Neuron (in vitro differentiated cells): Measurements from ENCODE around the gene CDK15.
A peak's percentile ranks its signal among the peaks of the same experiment; 100 is the strongest.

Experiments used
- H2AFZ ChIP-seq: one replicate; pipeline ENCODE4 v1.6.1; 2013; ENCODE audit warnings: low read depth, mild to moderate bottlenecking, inconsistent platforms, low read length, moderate library complexity
- H3K27me3 ChIP-seq: one replicate; pipeline ENCODE4 v1.6.1; 2013; ENCODE audit warnings: low read length; ENCODE audit not compliant: insufficient read depth
- H3K36me3 ChIP-seq: one replicate; pipeline ENCODE4 v1.6.1; 2013; ENCODE audit warnings: low read length; ENCODE audit not compliant: insufficient read depth
- H3K4me1 ChIP-seq: one replicate; pipeline ENCODE4 v1.6.1; 2013; ENCODE audit warnings: low read length; ENCODE audit not compliant: insufficient read depth
- H3K4me3 ChIP-seq: 2 replicates; pipeline ENCODE4 v1.5.1; 2013; ENCODE audit warnings: mild to moderate bottlenecking, low read length, moderate library complexity
- H3K9me3 ChIP-seq: one replicate; pipeline ENCODE4 v1.6.1; 2013; ENCODE audit warnings: low read length

The CDK15 gene

DNA sequence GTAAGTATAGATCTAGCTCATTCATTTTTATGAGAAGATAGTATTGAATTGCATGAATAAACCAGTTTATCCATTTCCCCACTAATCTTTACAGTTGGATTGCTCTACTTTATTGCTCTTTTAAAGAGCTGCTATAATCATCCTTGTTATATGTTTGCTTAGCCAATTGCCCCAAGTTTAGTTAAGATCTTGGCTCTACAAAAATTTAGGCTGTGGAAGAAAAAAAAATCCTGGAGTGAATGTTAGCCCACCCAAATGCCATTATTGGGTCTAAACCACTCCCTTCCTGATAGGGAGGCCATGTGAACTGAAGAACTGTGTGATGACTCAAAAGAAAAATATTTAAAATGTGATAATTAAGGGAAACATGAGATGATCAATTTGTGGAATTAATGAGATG is 28.5 kb upstream of the CDK15 start:
- H3K36me3 ChIP-seq = no peaks in the 10 kb centered on the region
- no peak overlapping the region for H2AFZ ChIP-seq
- H3K27me3 ChIP-seq = no peaks in the 10 kb centered on the region
- H3K9me3 ChIP-seq = no peaks in the 10 kb centered on the region
- peaks cover 38% of the 10 kb centered on the region for H3K4me1 ChIP-seq
- no peak overlapping the region for H3K4me3 ChIP-seq

DNA sequence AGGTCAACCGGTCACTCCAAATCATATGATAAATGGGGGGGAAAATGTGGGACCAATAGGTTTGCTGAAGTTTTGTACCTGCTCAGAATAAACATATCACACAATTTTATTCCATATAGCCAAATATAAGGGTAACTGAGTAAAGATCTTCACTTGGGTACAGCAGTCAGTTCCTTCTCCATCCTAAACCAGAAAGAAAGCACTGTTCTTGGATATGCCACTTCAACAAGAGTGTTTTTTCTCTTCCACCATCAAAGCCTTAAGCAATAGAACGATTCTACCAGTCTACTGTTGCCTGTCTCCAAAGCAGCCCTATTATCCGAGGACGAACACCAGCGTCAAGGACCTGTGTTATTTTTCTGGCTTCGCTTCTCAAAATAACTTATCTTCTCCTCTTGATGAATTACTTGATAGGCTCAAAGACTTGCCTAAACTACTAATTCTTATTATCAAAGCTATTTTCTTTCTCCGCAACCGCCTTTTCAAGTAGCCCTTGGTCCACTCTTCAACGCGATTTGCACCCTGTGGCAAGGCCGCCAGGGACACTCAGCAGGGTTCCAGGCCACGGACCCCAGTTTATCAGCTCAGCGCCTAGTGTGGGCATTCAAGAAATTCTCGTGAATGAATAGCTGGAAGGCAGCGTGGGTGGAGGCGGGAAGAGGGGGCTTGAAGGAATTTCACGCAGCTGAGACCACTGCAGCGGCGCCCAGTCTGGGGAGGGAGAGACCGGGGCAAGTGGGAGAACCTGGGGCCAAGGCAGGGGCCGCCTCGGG is 26.2 kb upstream of the CDK15 start:
- Histone ChIP-seq H3K4me3 (peak overlapping the region; percentile 96), H3K27me3 (no peaks in the 10 kb centered on the region), H3K4me1 (peaks cover 38% of the 10 kb centered on the region), H3K9me3 (no peaks in the 10 kb centered on the region), H2AFZ (peak overlapping the region; percentile 85), H3K36me3 (no peaks in the 10 kb centered on the region)

DNA sequence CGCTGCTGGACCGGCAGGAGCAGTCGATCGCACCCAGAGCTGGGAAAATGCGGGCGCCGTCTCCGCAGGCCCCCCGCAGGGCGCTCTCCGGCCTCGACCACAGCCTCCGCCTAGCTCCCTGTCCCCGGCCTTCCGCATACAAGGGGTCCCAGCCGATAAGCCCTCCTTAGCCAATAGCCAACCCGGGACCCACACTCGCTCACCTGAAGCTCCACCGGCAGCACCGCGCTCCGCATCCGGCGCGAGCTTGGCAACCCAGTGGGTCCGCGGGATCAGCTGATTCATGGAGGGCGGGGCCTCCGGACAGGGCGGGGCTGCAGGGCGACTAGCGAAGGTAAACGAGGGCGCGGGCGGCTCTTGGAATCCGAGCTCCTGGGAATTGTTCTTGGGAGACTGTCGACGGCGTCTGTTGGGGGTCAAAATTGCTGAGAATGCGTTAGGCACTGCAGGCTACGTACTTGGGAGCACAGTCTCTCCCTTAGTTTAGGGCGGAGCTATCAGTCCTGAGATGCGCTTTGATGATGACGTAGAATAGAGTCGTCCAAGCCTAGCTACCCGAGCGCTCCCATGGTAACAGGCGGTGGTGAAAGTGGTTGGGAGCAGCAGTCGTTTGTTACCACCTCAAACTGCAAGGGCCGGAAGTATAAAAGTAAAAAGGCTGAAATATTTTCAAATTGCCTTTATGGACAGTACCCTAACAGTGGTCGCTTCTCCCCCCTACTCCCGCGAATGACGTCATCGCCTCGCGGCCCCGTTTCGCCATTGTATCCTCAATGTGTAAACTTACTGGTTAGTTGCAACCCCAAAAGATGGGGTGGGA is 25.5 kb upstream of the CDK15 start, which contains the start of gene ALS2:
Gene ALS2, minus strand, starts transcription at position 260 of the 820 bp plus-strand sequence. CDS start 12,048 bp downstream, outside the sequence.
- Histone ChIP-seq H3K4me3 (peak within 1 kb of the TSS; percentile 96), H3K4me1 (peaks cover 38% of the 10 kb centered on the region), H2AFZ (peak within 1 kb of the TSS; percentile 85), H3K27me3 (no peaks in the 10 kb centered on the region), H3K9me3 (no peaks in the 10 kb centered on the region), H3K36me3 (no peaks in the 10 kb centered on the region)

DNA sequence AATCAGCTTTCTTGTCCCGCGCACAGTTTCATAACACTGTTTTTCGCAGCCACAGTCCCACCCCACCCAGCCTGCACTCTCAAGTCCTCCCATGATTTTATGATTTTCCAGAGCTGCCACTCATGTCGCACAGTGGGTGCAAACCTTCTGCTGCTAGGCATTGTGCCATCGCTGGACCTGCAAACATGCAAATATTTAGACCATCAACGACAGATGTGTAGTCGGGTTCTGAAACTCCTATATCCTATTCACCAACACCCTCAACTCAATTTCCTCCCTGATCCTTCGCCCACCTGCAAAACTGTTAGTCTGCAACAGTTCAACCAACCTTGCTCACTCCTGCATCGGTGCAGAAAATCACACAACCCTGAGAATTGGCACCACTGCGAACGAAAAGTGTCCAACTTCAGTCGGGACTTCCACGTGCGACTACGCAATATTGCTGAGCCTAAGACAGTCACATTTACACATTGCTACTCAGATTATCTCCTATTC is 24.7 kb upstream of the CDK15 start:
- Histone ChIP-seq H3K9me3 (no peaks in the 10 kb centered on the region), H3K4me1 (peaks cover 37% of the 10 kb centered on the region), H3K36me3 (no peaks in the 10 kb centered on the region), H3K4me3 (peak overlapping the region; percentile 96), H3K27me3 (no peaks in the 10 kb centered on the region), H2AFZ (peak overlapping the region; percentile 85)

DNA sequence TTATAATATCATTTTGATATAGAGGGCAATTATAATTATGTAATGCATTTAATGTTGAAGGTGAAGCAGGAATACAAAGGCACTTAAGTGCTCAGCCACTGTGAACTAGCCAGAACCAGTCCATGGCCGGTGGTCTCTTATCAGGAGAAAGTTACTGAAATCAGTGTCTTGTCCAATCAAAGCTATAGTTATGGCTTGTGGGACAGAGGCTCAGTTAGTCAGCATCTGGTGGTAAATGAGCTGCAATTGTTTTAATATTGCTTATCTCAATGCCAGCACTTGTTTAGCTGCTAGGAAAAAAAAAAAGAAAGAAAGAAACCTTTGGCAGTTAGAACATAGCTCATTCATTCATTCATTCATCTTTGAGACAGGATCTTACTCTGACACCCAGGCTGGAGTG is 21.8 kb upstream of the CDK15 start:
- H2AFZ ChIP-seq = no peak overlapping the region
- H3K4me3 ChIP-seq = no peak overlapping the region
- no peaks in the 10 kb centered on the region for H3K27me3 ChIP-seq
- H3K9me3 ChIP-seq = no peaks in the 10 kb centered on the region
- peaks cover 8% of the 10 kb centered on the region for H3K4me1 ChIP-seq
- no peaks in the 10 kb centered on the region for H3K36me3 ChIP-seq

DNA sequence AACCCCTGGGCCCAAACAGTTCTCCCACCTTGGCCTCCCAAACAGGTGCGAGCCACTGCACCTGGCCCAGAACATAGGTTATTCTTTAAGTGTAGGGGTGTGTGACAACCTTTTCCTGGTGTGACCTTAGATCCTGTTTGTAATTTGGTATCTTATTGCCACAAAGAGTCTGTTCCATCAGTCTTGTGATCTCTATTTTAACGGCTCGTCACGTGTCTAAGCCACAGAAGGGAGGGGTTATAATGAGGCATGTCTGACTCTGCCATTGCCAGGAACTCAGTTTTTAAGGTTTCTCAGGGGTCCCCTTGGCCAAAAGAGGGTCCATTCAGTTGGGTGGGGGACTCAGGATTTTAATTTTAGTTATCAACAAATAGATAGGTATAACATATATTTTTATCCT is 21.2 kb upstream of the CDK15 start:
- no peaks in the 10 kb centered on the region for H3K27me3 ChIP-seq
- H3K4me3 ChIP-seq = no peak overlapping the region
- H3K36me3 ChIP-seq = no peaks in the 10 kb centered on the region
- H3K4me1 ChIP-seq = peaks cover 3% of the 10 kb centered on the region
- H3K9me3 ChIP-seq = no peaks in the 10 kb centered on the region
- H2AFZ ChIP-seq = no peak overlapping the region

DNA sequence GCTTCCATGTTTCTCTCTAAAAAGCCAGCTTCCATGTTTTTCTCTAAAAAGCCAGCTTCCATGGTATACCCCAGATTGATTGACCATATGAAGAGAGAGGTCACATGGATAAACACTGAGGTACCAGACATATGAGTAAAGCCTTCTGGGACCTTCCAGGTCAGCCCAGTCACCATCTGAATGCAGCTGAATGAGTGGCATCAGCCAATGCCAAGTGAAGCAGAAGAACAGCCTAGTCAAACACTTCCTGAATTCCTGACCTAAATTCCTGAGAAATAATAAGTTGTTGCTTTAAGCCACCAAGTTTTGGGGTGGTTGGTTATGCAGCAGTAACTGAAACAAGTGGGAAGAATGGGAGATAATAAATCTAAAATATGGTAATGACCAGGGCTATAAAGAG is 19.9 kb upstream of the CDK15 start:
- Histone ChIP-seq H3K4me1 (peaks cover 2% of the 10 kb centered on the region), H3K9me3 (no peaks in the 10 kb centered on the region), H3K27me3 (no peaks in the 10 kb centered on the region), H3K36me3 (no peaks in the 10 kb centered on the region), H3K4me3 (no peak overlapping the region), H2AFZ (no peak overlapping the region)

DNA sequence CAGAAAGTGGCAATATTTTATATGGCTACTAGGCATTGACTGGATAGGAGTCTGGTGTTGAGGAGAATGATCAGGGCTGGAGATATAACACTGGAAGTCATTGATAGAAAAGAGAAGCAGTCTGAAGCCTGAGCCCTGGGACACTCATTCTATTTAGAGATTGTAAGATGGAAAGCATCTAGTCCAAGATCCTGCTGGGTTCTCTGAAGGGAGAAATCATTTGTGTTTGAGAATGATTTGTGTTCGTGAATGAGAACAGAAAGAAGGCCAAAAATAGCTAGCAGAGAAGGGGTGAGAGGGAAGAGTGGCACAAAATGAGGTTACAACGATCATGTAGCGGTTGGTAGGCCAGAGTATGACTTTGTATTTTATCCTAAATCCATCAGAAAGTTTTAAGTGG is 18.0 kb upstream of the CDK15 start:
- Histone ChIP-seq H3K4me1 (no peaks in the 10 kb centered on the region), H2AFZ (no peak overlapping the region), H3K9me3 (no peaks in the 10 kb centered on the region), H3K36me3 (no peaks in the 10 kb centered on the region), H3K27me3 (no peaks in the 10 kb centered on the region), H3K4me3 (no peak overlapping the region)

DNA sequence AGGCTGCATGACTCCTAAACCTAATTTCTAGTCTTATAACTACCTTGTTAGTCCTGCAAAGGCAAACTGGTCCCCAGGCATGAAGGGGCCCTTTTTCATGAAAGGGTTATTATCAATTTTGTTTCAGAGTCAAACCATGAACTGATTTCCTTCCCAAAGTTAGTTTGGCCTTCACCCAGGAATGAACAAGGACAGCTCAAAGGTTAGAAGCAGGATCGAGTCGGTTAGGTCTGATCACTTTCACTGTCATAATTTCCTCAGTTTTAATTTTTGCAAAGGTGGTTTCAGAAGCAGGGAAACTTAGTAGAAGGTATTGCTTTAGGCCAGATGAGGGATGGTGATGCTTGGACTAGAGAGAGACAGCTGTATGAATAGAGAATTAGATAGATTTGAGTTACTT is 16.9 kb upstream of the CDK15 start:
- no peaks in the 10 kb centered on the region for H3K36me3 ChIP-seq
- H3K4me3 ChIP-seq = no peak overlapping the region
- H3K9me3 ChIP-seq = no peaks in the 10 kb centered on the region

DNA sequence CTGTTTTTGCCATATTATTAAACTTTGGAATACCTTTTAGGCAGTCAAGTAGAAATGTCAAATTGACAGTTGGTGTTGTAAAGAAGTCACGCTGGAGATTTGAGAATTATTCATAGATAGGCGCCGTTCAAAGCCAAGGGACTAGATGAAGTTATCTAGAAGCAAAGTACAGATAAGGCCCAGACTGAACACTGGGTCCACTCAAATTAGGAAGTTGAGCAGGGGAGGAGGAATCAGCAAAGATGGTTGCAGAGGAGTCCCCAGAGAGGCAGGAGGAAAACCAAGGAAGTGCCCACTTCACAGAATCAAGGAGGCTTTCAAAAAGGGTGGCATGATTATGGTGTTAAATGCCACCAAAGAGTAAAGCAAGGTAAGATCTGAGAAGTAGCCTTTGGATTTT is 16.0 kb upstream of the CDK15 start:
- H3K4me3 ChIP-seq = no peak overlapping the region
- no peak overlapping the region for H2AFZ ChIP-seq

More for the DNA sequence above, 16.9 kb upstream of the CDK15 start:
- Histone ChIP-seq H2AFZ (no peak overlapping the region), H3K4me1 (no peaks in the 10 kb centered on the region), H3K27me3 (no peaks in the 10 kb centered on the region)

DNA sequence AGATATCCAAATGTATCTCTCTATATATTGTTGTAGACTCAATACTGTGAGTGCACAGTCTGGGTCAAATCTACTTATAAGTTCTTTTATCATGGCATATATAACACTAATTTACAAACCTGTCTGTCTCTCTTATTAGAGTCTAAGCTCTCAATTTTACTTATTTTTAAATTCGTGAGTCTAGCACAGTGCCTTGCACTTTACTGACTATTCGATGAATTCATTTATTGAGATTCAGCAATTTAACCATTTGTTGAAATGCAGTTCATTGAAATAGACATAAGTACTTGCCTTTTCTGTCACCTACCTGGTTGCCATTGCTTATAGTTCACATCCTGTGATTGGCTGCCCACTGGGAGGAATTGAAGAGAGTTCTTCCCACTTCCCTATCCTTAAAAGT is 15.3 kb upstream of the CDK15 start:
- no peaks in the 10 kb centered on the region for H3K4me1 ChIP-seq
- H2AFZ ChIP-seq = no peak overlapping the region
- H3K9me3 ChIP-seq = no peaks in the 10 kb centered on the region
- H3K36me3 ChIP-seq = no peaks in the 10 kb centered on the region
- H3K27me3 ChIP-seq = no peaks in the 10 kb centered on the region
- no peak overlapping the region for H3K4me3 ChIP-seq

More for the DNA sequence above, 16.0 kb upstream of the CDK15 start:
- H3K4me1 ChIP-seq = no peaks in the 10 kb centered on the region
- H3K27me3 ChIP-seq = no peaks in the 10 kb centered on the region
- H3K36me3 ChIP-seq = no peaks in the 10 kb centered on the region
- H3K9me3 ChIP-seq = no peaks in the 10 kb centered on the region

DNA sequence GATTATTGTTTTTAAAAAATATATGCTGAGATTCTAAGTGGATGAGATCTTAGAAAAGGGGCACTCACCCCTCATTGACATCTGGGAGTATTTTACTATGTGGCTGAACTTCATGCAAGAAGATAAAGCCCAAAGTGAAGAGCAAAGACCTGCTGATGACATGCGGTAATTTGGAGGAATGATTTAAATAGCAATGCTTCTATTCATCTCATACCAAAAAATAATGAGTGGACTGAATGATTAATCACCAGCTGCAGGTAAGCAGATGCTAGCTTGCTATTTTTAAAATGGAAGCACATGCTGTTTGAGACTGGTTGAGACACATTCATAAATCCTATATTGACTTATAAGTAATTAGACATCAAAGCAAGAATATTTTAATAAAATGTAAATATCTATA is 12.7 kb upstream of the CDK15 start:
- Histone ChIP-seq H3K27me3 (no peaks in the 10 kb centered on the region), H2AFZ (no peak overlapping the region), H3K9me3 (no peaks in the 10 kb centered on the region), H3K36me3 (no peaks in the 10 kb centered on the region), H3K4me1 (no peaks in the 10 kb centered on the region), H3K4me3 (no peak overlapping the region)

DNA sequence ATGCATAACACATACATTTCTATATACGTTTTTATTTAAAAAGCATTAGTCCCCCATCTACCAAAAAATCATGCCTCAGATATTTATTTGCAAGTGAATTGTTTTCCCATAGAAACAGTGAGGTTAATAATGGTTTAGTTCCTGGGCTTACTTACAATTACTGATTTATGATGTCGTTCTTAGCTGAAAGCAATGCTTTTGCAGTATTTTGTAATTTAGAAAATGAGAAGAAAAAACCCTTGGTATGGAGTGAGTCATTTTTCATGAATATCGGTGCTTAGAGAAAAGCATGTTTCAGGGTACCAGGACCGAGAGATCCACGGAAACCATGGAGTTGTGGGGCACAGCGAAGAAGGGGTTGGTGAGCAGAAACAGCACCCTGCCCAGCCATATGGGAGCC is 12.0 kb upstream of the CDK15 start:
- Histone ChIP-seq H3K4me3 (no peak overlapping the region), H3K36me3 (no peaks in the 10 kb centered on the region), H2AFZ (no peak overlapping the region), H3K4me1 (no peaks in the 10 kb centered on the region), H3K9me3 (no peaks in the 10 kb centered on the region), H3K27me3 (no peaks in the 10 kb centered on the region)
